DOHH2 (cell line): ENCODE results near the gene MARK4.

Source experiments
- EZH2phosphoT487 ChIP-seq: fragments of 200-600 bp; sonication (generic); IDR thresholded peaks from 2 replicates; pipeline ENCODE4 v1.6.1; 2017; ENCODE audit warnings: borderline replicate concordance, mild to moderate bottlenecking, antibody characterized with exemption, low read length, moderate library complexity, mixed read lengths
- TF ChIP-seq, protein P1 (sequence below): fragments of 200-600 bp; sonication (generic); IDR thresholded peaks from one replicate; pipeline ENCODE4 v1.5.1; 2014; ENCODE audit warnings: antibody characterized with exemption, mild to moderate bottlenecking, low read depth, low read length; ENCODE audit not compliant: poor library complexity, severe bottlenecking

DNA sequence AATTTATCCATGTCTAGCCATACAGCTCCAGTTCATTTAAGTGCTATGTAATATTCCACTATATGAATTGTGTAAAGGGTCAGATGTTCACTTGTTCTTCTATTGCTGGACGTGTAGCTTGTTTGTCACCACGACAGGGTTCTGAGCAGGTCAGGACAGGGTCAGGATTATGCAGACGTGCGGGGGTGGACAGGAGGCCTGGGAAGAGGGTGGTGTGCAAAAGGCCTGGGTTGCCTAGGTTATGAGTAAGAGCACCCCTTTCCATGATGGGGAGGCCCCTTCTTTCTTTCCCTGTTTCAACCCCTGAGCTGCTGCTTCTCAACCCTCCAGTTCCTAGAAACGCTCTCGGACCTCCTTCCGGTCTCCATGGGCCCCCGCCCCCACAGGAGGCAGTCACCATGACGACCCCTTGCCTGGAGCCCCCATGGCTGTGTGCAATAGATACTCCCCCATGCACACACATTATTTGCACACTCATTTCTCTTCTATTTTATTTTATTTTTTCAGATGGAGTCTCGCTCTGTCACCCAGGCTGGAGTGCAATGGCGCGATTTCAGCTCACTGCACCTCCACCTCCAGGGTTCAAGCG lies 7.8 kb upstream of the MARK4 start:
- no peak for TF ChIP-seq EZH2phosphoT487
- TF ChIP-seq, protein P1, sequence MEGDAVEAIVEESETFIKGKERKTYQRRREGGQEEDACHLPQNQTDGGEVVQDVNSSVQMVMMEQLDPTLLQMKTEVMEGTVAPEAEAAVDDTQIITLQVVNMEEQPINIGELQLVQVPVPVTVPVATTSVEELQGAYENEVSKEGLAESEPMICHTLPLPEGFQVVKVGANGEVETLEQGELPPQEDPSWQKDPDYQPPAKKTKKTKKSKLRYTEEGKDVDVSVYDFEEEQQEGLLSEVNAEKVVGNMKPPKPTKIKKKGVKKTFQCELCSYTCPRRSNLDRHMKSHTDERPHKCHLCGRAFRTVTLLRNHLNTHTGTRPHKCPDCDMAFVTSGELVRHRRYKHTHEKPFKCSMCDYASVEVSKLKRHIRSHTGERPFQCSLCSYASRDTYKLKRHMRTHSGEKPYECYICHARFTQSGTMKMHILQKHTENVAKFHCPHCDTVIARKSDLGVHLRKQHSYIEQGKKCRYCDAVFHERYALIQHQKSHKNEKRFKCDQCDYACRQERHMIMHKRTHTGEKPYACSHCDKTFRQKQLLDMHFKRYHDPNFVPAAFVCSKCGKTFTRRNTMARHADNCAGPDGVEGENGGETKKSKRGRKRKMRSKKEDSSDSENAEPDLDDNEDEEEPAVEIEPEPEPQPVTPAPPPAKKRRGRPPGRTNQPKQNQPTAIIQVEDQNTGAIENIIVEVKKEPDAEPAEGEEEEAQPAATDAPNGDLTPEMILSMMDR, result no peak
